Tibial artery (tissue), 4 donors: ENCODE data around the gene TMEM37.

ENCODE experiments used
- DNase-seq, 2 donors: peaks; one replicate each; pipeline ENCODE4 v3.0.0-alpha.2; 2019
- H3K27ac ChIP-seq, 2 donors: fragments of 200-600 bp; sonication (generic) in 1 of 2; 1 replicate in 1 of 2; 2 replicates in 1 of 2; pipeline ENCODE4 v1.5.1; 2018 to 2019; ENCODE audit warnings: mild to moderate bottlenecking in 1 of 2
- H3K27me3 ChIP-seq, 2 donors: fragments of 200-600 bp; sonication (generic) in 1 of 2; one replicate each; pipeline versions ENCODE4 v1.5.1 to v1.6.0; 2016 to 2019
- H3K36me3 ChIP-seq, 3 donors: fragments of 200-600 bp; sonication (generic) in 2 of 3; one replicate each; pipeline ENCODE4 v1.5.1; 2016 to 2019; ENCODE audit warnings: mild to moderate bottlenecking in 2 of 3
- H3K4me1 ChIP-seq, 4 donors: fragments of 200-600 bp; sonication (generic) in 2 of 4; 1 replicate in 3 of 4; 2 replicates in 1 of 4; pipeline ENCODE4 v1.5.1; 2016 to 2019
- H3K4me3 ChIP-seq, 2 donors: fragments of 200-600 bp; sonication (generic) in 1 of 2; 1 replicate in 1 of 2; 2 replicates in 1 of 2; pipeline ENCODE4 v1.5.1; 2018 to 2019; ENCODE audit warnings: mild to moderate bottlenecking in 2 of 2
- H3K9me3 ChIP-seq, 3 donors: fragments of 200-600 bp; sonication (generic) in 1 of 3; one replicate each; pipeline ENCODE4 v1.5.1; 2016 to 2019
- CTCF ChIP-seq, 2 experiments: fragments of 200-600 bp in 1 of 2; fragments of 450-650 bp in 1 of 2; IDR thresholded peaks; one replicate each; pipeline ENCODE4 v1.5.1; 2017 to 2019; ENCODE audit warnings: antibody characterized with exemption in 2 of 2, mild to moderate bottlenecking in 1 of 2, moderate library complexity in 1 of 2
- intact Hi-C: fragments of 100-400 bp; cut with DNase I; formaldehyde crosslinking; loops from one replicate; pipeline ENCODE4 v1.15.0; 2023; ENCODE audit warnings: low total_unique reads

The TMEM37 gene

DNA sequence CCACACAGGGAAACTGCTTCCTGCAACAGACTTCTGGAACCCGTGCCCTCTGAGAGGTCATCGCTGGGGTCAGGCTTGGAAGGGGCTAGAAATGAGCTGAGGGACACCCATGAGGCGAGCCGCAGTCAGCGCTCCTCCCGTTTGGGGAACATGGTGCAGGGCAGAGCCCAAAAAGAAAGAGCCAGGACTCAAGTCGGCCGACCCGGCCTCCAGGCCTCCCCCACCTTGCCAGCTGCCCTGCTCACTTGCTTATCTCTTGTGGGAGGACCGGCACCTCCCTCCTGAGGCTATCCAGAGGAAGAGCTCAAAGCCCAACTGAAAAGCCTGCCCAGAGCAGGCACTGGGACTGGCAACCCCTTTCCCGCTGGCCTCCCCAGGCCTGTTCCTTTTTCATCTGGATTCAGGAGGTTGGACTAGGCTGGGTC is 49.1 kb downstream of the TMEM37 start:
- Histone ChIP-seq H3K36me3 (no peaks in the 10 kb centered on the region), H3K4me3 (no peak overlapping the region), H3K9me3 (no peaks in the 10 kb centered on the region), H3K27ac (no peak overlapping the region), H3K27me3 (peaks cover 0 to 14% of the 10 kb centered on the region in 2 donors), H3K4me1 (peaks cover 0 to 47% (median 31%) of the 10 kb centered on the region in 4 donors)
- DNase-seq = no peak
- no peak for TF ChIP-seq CTCF (IDR thresholded peaks at IDR 0.05)
- intact Hi-C loops = no loop called here

- Histone ChIP-seq H3K27ac (peak overlapping the region; percentile 57 to 65), H3K27me3 (peaks cover 0 to 3% of the 10 kb centered on the region in 2 donors), H3K36me3 (no peaks in the 10 kb centered on the region), H3K4me3 (no peak overlapping the region), H3K4me1 (peaks cover 0 to 51% (median 30%) of the 10 kb centered on the region in 4 donors), H3K9me3 (no peaks in the 10 kb centered on the region)
- no peak for DNase-seq
- TF ChIP-seq CTCF (IDR thresholded peaks at IDR 0.05) = no peak
- intact Hi-C loops = no loop called here
Measured at GRCh38 chr2:119481501-119482455, 50.1 kb downstream of the TMEM37 start.

- H3K4me3 ChIP-seq = no peak overlapping the region
- TF ChIP-seq CTCF (IDR thresholded peaks at IDR 0.05) = no peak
- intact Hi-C loops = no loop called here
- peak overlapping the region; percentile 57 to 65 for H3K27ac ChIP-seq
- no peaks in the 10 kb centered on the region for H3K9me3 ChIP-seq
- H3K27me3 ChIP-seq = no peaks in the 10 kb centered on the region
- DNase-seq = peak; percentile 46 to 86
- H3K4me1 ChIP-seq = peaks cover 0 to 58% (median 31%) of the 10 kb centered on the region in 4 donors
- no peaks in the 10 kb centered on the region for H3K36me3 ChIP-seq
Measured at GRCh38 chr2:119482481-119483394, 51.1 kb downstream of the TMEM37 start.

DNA sequence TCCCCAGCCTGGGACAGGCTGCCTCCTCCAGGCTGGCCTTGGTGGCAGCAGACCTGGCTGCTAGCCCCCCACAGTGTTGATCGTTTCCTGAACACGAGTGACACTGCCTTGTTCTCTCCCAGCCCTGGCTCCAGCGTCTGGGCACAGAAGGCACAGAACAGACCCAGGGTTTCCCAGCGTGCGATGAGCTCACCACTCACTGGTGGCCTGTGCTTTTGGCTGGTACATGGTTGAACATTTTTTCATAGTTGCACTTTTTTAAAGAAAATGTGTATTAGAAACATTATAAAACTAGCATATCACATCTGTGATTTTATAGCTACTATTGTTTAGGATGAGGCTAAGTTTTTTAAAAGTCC is 51.7 kb downstream of the TMEM37 start:
- Histone ChIP-seq H3K4me3 (no peak overlapping the region), H3K4me1 (peaks cover 0 to 58% (median 31%) of the 10 kb centered on the region in 4 donors), H3K27me3 (no peaks in the 10 kb centered on the region), H3K27ac (peak overlapping the region; percentile 57 to 65), H3K9me3 (no peaks in the 10 kb centered on the region), H3K36me3 (no peaks in the 10 kb centered on the region)
- intact Hi-C loops = no loop called here
- TF ChIP-seq CTCF (IDR thresholded peaks at IDR 0.05) = no peak
- peak in 1 of 2 donors; percentile 78 for DNase-seq

- intact Hi-C loops = no loop called here
- Histone ChIP-seq H3K9me3 (no peaks in the 10 kb centered on the region), H3K27me3 (no peaks in the 10 kb centered on the region), H3K4me3 (no peak overlapping the region), H3K27ac (peak overlapping the region; percentile 57 to 65), H3K4me1 (peaks cover 0 to 58% (median 31%) of the 10 kb centered on the region in 4 donors), H3K36me3 (no peaks in the 10 kb centered on the region)
- DNase-seq = no peak
- TF ChIP-seq CTCF (IDR thresholded peaks at IDR 0.05) = no peak
Measured at GRCh38 chr2:119483896-119484718, 52.5 kb downstream of the TMEM37 start.
